Measurements from ENCODE around the gene AAGAB.

AAGAB gene

DNA sequence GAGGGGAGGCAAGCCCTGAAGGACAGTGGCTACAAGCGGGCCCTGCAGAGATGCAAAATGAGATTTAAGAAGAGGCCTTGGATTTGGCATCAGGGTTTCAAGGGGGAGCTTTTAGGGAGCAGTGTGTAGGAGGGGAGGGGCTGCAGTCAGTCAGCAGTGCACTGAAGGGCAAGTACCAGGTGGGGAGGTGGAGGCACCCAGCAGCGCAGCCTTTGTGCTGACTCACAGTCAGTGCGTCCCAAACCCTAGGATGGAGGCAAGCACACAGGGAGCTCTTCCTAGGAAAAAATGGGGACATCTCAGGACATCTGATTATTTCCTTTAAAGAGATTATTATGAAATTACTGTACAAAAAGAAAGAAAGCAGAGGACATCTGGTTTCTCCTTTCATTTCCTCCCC, 80.0 kb downstream of the AAGAB start:
- Histone ChIP-seq H3K9me3 (ENCODE audit: control insufficient read depth, insufficient read depth, low read depth, low read length) (no peaks in the 10 kb centered on the region), H3K36me3 (ENCODE audit: control insufficient read depth in 2 of 2, insufficient read depth in 1 of 2, low read length in 2 of 2) (peaks cover 4 to 54% of the 10 kb centered on the region in 2 experiments), H3K27ac (ENCODE audit: extremely low read depth, low read depth, low read length) (no peak overlapping the region), H3K4me3 (ENCODE audit: low read depth, low read length) (no peak overlapping the region), H3K4me1 (ENCODE audit: control insufficient read depth, insufficient read depth, low read length) (peaks cover 2% of the 10 kb centered on the region; the same call in 1 of the 2 replicates)
- ChIA-PET POLR2A (interaction anchor here (0.5 to 1.1 kb wide), 2 partner anchors 11 to 110 kb away, joined by 3 to 4 read pairs; no protein-coding TSS in a partner anchor), CTCF (interaction anchor here (0.8 kb wide), 1 partner anchor 20 kb away, joined by 3 read pairs; no protein-coding TSS in a partner anchor)
- TF ChIP-seq ZNF626 (tag by site-specific recombination; IDR thresholded peaks at IDR 0.05) (no peak), HOXC10 (CRISPR knock-in tag; IDR thresholded peaks at IDR 0.05) (no peak), ZNF776 (tag by site-specific recombination; IDR thresholded peaks at IDR 0.05; ENCODE audit: borderline replicate concordance) (no peak), ZNF664 (tag by site-specific recombination; IDR thresholded peaks at IDR 0.05) (no peak)
- TF ChIP-seq, protein P1, sequence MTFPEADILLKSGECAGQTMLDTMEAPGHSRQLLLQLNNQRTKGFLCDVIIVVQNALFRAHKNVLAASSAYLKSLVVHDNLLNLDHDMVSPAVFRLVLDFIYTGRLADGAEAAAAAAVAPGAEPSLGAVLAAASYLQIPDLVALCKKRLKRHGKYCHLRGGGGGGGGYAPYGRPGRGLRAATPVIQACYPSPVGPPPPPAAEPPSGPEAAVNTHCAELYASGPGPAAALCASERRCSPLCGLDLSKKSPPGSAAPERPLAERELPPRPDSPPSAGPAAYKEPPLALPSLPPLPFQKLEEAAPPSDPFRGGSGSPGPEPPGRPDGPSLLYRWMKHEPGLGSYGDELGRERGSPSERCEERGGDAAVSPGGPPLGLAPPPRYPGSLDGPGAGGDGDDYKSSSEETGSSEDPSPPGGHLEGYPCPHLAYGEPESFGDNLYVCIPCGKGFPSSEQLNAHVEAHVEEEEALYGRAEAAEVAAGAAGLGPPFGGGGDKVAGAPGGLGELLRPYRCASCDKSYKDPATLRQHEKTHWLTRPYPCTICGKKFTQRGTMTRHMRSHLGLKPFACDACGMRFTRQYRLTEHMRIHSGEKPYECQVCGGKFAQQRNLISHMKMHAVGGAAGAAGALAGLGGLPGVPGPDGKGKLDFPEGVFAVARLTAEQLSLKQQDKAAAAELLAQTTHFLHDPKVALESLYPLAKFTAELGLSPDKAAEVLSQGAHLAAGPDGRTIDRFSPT (tag by site-specific recombination; IDR thresholded peaks at IDR 0.05) = no peak

DNA sequence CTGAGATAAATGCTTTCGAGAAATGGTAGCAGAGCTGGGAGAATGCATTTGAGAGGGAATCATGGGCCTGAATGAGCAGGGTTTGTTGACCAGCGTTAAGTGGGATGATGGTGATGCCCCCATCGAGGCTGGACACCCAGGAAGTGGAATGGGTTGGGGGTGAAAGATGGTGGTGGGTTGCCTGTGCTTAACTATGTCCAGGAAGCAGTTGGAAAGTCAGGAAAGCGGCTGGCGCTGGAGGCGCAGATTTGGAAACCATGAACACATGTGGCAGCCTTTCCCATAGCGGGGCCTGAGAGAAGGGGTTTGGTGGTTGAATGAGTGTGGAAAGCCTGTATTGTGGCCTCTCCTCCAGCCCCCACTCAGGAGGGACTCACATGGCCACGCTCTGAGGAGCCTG, 80.7 kb downstream of the AAGAB start:
- Histone ChIP-seq H3K4me1 (ENCODE audit: control insufficient read depth, insufficient read depth, low read length) (peaks cover 2% of the 10 kb centered on the region; the same call in 1 of the 2 replicates), H3K4me3 (ENCODE audit: low read depth, low read length) (no peak overlapping the region), H3K36me3 (ENCODE audit: control insufficient read depth in 2 of 2, insufficient read depth in 1 of 2, low read length in 2 of 2) (peaks cover 4 to 53% of the 10 kb centered on the region in 2 experiments), H3K27ac (ENCODE audit: extremely low read depth, low read depth, low read length) (no peak overlapping the region), H3K9me3 (ENCODE audit: control insufficient read depth, insufficient read depth, low read depth, low read length) (no peaks in the 10 kb centered on the region)
- ChIA-PET POLR2A (no interaction called here), CTCF (interaction anchor here (0.6 kb wide), 2 partner anchors 109 to 260 kb away, joined by 3 to 4 read pairs; no protein-coding TSS in a partner anchor)
- TF ChIP-seq ZNF121 (tag by site-specific recombination; IDR thresholded peaks at IDR 0.05) (no peak), KLF9 (tag by site-specific recombination; IDR thresholded peaks at IDR 0.05; ENCODE audit: low read depth) (no peak), ZNF37A (tag by site-specific recombination; IDR thresholded peaks at IDR 0.05) (no peak), KLF1 (tag by site-specific recombination; IDR thresholded peaks at IDR 0.05) (no peak), ZSCAN23 (tag by site-specific recombination; IDR thresholded peaks at IDR 0.05) (no peak), ZSCAN30 (tag by site-specific recombination; IDR thresholded peaks at IDR 0.05) (no peak), OSR2 (tag by site-specific recombination; IDR thresholded peaks at IDR 0.05) (no peak), ZNF146 (tag by site-specific recombination; IDR thresholded peaks at IDR 0.05) (no peak), ZNF777 (tag by site-specific recombination; IDR thresholded peaks at IDR 0.05; ENCODE audit: borderline replicate concordance) (no peak), HOXA7 (CRISPR knock-in tag; IDR thresholded peaks at IDR 0.05; ENCODE audit: borderline replicate concordance) (no peak)
- TF ChIP-seq, protein P2, sequence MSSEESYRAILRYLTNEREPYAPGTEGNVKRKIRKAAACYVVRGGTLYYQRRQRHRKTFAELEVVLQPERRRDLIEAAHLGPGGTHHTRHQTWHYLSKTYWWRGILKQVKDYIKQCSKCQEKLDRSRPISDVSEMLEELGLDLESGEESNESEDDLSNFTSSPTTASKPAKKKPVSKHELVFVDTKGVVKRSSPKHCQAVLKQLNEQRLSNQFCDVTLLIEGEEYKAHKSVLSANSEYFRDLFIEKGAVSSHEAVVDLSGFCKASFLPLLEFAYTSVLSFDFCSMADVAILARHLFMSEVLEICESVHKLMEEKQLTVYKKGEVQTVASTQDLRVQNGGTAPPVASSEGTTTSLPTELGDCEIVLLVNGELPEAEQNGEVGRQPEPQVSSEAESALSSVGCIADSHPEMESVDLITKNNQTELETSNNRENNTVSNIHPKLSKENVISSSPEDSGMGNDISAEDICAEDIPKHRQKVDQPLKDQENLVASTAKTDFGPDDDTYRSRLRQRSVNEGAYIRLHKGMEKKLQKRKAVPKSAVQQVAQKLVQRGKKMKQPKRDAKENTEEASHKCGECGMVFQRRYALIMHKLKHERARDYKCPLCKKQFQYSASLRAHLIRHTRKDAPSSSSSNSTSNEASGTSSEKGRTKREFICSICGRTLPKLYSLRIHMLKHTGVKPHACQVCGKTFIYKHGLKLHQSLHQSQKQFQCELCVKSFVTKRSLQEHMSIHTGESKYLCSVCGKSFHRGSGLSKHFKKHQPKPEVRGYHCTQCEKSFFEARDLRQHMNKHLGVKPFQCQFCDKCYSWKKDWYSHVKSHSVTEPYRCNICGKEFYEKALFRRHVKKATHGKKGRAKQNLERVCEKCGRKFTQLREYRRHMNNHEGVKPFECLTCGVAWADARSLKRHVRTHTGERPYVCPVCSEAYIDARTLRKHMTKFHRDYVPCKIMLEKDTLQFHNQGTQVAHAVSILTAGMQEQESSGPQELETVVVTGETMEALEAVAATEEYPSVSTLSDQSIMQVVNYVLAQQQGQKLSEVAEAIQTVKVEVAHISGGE (tag by site-specific recombination; conservative IDR thresholded peaks at IDR 0.05; ENCODE audit: low read depth) = no peak
- TF ChIP-seq, protein P3, sequence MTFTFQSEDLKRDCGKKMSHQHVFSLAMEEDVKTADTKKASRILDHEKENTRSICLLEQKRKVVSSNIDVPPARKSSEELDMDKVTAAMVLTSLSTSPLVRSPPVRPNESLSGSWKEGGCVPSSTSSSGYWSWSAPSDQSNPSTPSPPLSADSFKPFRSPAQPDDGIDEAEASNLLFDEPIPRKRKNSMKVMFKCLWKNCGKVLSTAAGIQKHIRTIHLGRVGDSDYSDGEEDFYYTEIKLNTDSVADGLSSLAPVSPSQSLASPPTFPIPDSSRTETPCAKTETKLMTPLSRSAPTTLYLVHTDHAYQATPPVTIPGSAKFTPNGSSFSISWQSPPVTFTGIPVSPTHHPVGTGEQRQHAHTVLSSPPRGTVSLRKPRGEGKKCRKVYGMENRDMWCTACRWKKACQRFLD (tag by site-specific recombination; IDR thresholded peaks at IDR 0.05) = no peak
- TF ChIP-seq, protein P4, sequence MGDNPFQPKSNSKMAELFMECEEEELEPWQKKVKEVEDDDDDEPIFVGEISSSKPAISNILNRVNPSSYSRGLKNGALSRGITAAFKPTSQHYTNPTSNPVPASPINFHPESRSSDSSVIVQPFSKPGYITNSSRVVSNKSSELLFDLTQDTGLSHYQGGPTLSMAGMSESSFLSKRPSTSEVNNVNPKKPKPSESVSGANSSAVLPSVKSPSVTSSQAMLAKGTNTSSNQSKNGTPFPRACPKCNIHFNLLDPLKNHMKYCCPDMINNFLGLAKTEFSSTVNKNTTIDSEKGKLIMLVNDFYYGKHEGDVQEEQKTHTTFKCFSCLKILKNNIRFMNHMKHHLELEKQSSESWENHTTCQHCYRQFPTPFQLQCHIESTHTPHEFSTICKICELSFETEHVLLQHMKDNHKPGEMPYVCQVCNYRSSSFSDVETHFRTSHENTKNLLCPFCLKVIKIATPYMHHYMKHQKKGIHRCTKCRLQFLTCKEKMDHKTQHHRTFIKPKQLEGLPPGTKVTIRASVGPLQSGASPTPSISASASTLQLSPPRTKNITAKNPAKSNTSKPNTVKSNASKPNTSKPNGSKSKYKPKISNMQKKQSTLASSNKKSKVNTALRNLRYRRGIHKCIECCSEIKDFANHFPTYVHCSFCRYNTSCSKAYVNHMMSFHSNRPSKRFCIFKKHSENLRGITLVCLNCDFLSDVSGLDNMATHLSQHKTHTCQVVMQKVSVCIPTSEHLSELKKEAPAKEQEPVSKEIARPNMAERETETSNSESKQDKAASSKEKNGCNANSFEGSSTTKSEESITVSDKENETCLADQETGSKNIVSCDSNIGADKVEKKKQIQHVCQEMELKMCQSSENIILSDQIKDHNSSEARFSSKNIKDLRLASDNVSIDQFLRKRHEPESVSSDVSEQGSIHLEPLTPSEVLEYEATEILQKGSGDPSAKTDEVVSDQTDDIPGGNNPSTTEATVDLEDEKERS (tag by site-specific recombination; IDR thresholded peaks at IDR 0.05) = no peak
- TF ChIP-seq, protein P5, sequence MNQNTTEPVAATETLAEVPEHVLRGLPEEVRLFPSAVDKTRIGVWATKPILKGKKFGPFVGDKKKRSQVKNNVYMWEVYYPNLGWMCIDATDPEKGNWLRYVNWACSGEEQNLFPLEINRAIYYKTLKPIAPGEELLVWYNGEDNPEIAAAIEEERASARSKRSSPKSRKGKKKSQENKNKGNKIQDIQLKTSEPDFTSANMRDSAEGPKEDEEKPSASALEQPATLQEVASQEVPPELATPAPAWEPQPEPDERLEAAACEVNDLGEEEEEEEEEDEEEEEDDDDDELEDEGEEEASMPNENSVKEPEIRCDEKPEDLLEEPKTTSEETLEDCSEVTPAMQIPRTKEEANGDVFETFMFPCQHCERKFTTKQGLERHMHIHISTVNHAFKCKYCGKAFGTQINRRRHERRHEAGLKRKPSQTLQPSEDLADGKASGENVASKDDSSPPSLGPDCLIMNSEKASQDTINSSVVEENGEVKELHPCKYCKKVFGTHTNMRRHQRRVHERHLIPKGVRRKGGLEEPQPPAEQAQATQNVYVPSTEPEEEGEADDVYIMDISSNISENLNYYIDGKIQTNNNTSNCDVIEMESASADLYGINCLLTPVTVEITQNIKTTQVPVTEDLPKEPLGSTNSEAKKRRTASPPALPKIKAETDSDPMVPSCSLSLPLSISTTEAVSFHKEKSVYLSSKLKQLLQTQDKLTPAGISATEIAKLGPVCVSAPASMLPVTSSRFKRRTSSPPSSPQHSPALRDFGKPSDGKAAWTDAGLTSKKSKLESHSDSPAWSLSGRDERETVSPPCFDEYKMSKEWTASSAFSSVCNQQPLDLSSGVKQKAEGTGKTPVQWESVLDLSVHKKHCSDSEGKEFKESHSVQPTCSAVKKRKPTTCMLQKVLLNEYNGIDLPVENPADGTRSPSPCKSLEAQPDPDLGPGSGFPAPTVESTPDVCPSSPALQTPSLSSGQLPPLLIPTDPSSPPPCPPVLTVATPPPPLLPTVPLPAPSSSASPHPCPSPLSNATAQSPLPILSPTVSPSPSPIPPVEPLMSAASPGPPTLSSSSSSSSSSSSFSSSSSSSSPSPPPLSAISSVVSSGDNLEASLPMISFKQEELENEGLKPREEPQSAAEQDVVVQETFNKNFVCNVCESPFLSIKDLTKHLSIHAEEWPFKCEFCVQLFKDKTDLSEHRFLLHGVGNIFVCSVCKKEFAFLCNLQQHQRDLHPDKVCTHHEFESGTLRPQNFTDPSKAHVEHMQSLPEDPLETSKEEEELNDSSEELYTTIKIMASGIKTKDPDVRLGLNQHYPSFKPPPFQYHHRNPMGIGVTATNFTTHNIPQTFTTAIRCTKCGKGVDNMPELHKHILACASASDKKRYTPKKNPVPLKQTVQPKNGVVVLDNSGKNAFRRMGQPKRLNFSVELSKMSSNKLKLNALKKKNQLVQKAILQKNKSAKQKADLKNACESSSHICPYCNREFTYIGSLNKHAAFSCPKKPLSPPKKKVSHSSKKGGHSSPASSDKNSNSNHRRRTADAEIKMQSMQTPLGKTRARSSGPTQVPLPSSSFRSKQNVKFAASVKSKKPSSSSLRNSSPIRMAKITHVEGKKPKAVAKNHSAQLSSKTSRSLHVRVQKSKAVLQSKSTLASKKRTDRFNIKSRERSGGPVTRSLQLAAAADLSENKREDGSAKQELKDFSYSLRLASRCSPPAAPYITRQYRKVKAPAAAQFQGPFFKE (tag by site-specific recombination; IDR thresholded peaks at IDR 0.05; ENCODE audit: borderline replicate concordance) = no peak
